Measurements from ENCODE around the gene SEPTIN8. TPM values are rescaled to one million over a fixed set of nuclear protein-coding genes. Genes with fewer than 3 reads are reported as not detected.

SEPTIN8 gene
- total and polyA plus RNA-seq, 2 of the 13 experiments (the other 11 are each of a cell fraction or from before 2014, with no cell fraction given): 41.4 to 49.9 TPM

GRCh38 chr5:132780577-132780976, 3.5 kb upstream of the SEPTIN8 start:
- ATAC-seq (no peak), FAIRE-seq (no peak), DNase-seq (ENCODE audit: low spot score) (no peak)
- WGBS (ENCODE audit: low lambda C conversion rate): 100% methylated on average over 1 of the region's 1 CpG
- intact Hi-C loops (cut with micrococcal nuclease; ENCODE audit: unreplicated experiment) (no loop called here), in situ Hi-C loops (cut with HindIII; ENCODE audit: extremely low pct_ligation_motif_present, low pct_unique_long_range_greater_than_20kb) (no loop called here)
- no peak for TF ChIP-seq MEIS2 (CRISPR knock-in tag; IDR thresholded peaks at IDR 0.05)
- no peak for TF ChIP-seq TFDP2 (CRISPR knock-in tag; IDR thresholded peaks at IDR 0.05)
- TF ChIP-seq IKZF5 (CRISPR knock-in tag; IDR thresholded peaks at IDR 0.05): no peak
- TF ChIP-seq, protein P1, sequence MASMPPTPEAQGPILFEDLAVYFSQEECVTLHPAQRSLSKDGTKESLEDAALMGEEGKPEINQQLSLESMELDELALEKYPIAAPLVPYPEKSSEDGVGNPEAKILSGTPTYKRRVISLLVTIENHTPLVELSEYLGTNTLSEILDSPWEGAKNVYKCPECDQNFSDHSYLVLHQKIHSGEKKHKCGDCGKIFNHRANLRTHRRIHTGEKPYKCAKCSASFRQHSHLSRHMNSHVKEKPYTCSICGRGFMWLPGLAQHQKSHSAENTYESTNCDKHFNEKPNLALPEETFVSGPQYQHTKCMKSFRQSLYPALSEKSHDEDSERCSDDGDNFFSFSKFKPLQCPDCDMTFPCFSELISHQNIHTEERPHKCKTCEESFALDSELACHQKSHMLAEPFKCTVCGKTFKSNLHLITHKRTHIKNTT (CRISPR knock-in tag; IDR thresholded peaks at IDR 0.05): no peak
- no peak overlapping the region for H3K27ac ChIP-seq (ENCODE audit: extremely low read length, insufficient read depth, low read length)
- ChIA-PET POLR2A (no interaction called here), CTCF (ENCODE audit: low intra/inter-chr PET ratio, low total read pairs) (no interaction called here)
- no peaks in the 10 kb centered on the region for H3K9me3 ChIP-seq (ENCODE audit: low read length)
- no peak overlapping the region for H3K4me3 ChIP-seq (replicated peaks in 1 of 3; ENCODE audit: insufficient read depth in 1 of 3, low read depth in 2 of 3, low read length in 3 of 3)
- H3K4me2 ChIP-seq (ENCODE audit: low read depth, low read length): no peak overlapping the region
- no TSS peak for BruUV-seq (replicated peaks)
- H3K36me3 ChIP-seq (replicated peaks in 1 of 2; ENCODE audit: control insufficient read depth in 1 of 2, insufficient read depth in 2 of 2, low read length in 2 of 2): no peaks in the 10 kb centered on the region
- no peak overlapping the region for H3K9ac ChIP-seq (ENCODE audit: insufficient read depth, low read depth, low read length)
- H3K27me3 ChIP-seq (ENCODE audit: control insufficient read depth in 1 of 2, insufficient read depth in 2 of 2, low read length in 2 of 2): no peaks in the 10 kb centered on the region
- H3K4me1 ChIP-seq (ENCODE audit: insufficient read depth, low read length): peaks cover 16% of the 10 kb centered on the region
- H3K79me2 ChIP-seq (ENCODE audit: insufficient read depth, low read length): peaks cover 9% of the 10 kb centered on the region
- no peaks in the 10 kb centered on the region for H4K20me1 ChIP-seq (ENCODE audit: insufficient read depth, low read length)
- no peak overlapping the region for H2AFZ ChIP-seq (ENCODE audit: low read length)

DNA sequence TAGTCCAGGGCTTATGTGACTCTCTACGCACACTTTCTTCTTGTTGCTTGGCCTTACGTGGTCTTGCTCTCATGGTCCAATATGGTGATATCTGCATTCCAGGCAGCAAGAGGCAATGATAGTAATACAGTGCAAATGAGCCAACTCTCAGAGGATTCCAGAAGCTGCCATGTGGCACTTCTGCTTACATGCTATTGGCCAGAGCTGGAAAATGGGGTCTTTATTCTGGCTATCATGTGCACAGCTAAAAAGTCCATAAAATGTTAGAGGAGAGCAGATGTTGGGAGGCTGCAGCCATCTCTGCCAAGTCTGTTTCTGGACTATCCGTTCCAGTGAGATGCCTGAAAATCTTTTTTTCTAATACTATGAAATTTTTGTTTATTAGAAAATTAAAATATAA, 2.9 kb upstream of the SEPTIN8 start:
- DNase-seq (ENCODE audit: low spot score) (no peak), FAIRE-seq (no peak), ATAC-seq (no peak)
- 93% methylated on average over 3 of the region's 3 CpGs for WGBS (ENCODE audit: low lambda C conversion rate)
- CTCF ChIA-PET (ENCODE audit: low intra/inter-chr PET ratio, low total read pairs): no interaction called here
- Histone ChIP-seq H3K36me3 (replicated peaks in 1 of 2; ENCODE audit: control insufficient read depth in 1 of 2, insufficient read depth in 2 of 2, low read length in 2 of 2) (no peaks in the 10 kb centered on the region), H2AFZ (ENCODE audit: low read length) (no peak overlapping the region), H3K79me2 (ENCODE audit: insufficient read depth, low read length) (peaks cover 15% of the 10 kb centered on the region), H3K4me1 (ENCODE audit: insufficient read depth, low read length) (peaks cover 22% of the 10 kb centered on the region), H3K27ac (ENCODE audit: extremely low read length, insufficient read depth, low read length) (no peak overlapping the region), H3K9ac (ENCODE audit: insufficient read depth, low read depth, low read length) (no peak overlapping the region), H3K4me2 (ENCODE audit: low read depth, low read length) (no peak overlapping the region), H3K27me3 (ENCODE audit: control insufficient read depth in 1 of 2, insufficient read depth in 2 of 2, low read length in 2 of 2) (no peaks in the 10 kb centered on the region), H3K9me3 (ENCODE audit: low read length) (no peaks in the 10 kb centered on the region), H3K4me3 (replicated peaks in 1 of 3; ENCODE audit: insufficient read depth in 1 of 3, low read depth in 2 of 3, low read length in 3 of 3) (no peak overlapping the region), H4K20me1 (ENCODE audit: insufficient read depth, low read length) (no peaks in the 10 kb centered on the region)
- BruUV-seq (replicated peaks): no TSS peak
- in situ Hi-C loops (cut with HindIII; ENCODE audit: extremely low pct_ligation_motif_present, low pct_unique_long_range_greater_than_20kb): no loop called here
- intact Hi-C loops (cut with micrococcal nuclease; ENCODE audit: unreplicated experiment): no loop called here
- POLR2A ChIA-PET: no interaction called here
- TF ChIP-seq FOXP4 (CRISPR knock-in tag; IDR thresholded peaks at IDR 0.05): no peak
- no peak for TF ChIP-seq MLXIP (CRISPR knock-in tag; IDR thresholded peaks at IDR 0.05; ENCODE audit: borderline replicate concordance)
- TF ChIP-seq ZNF136 (CRISPR knock-in tag; IDR thresholded peaks at IDR 0.05; ENCODE audit: low read depth): no peak
- TF ChIP-seq, protein P2, sequence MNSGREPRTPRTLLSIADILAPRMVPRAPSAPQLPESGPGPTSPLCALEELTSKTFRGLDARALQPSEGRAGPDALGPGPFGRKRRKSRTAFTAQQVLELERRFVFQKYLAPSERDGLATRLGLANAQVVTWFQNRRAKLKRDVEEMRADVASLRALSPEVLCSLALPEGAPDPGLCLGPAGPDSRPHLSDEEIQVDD (CRISPR knock-in tag; IDR thresholded peaks at IDR 0.05; ENCODE audit: borderline replicate concordance): no peak

All from HepG2 (cell line).